Measurements from ENCODE around the gene NPTN. TPM values are rescaled to one million over a fixed set of nuclear protein-coding genes. Genes with fewer than 3 reads are reported as not detected.

NPTN gene
- polyA plus RNA-seq, 3 donors: 86.5 to 137 (median 88.0) TPM

- intact Hi-C loops (cut with micrococcal nuclease): no loop called here
- Mint-ChIP-seq H3K9me3 (no peaks in the 10 kb centered on the region), H3K27ac (no peak overlapping the region)
Measured at GRCh38 chr15:73541479-73541878, 91.7 kb downstream of the NPTN start.

DNA sequence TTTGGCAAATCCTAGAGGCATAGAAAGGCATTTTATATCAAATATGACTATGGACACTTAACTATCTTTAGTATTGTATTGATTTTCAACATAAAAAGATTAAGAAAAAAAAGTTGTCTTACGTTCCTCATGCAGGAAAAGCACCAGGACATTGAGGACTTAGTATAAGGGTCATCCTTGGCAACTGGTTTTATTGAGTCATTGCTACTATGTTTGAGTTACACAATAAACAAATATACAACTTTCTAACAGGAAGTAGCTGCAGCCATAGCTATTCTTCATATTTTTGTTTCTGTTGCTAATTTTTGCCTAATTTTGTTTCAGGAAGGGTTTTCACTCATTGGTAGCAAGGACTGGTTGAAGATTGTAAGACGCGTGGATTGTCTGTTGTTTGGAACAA is 93.0 kb downstream of the NPTN start:
- Mint-ChIP-seq H3K9me3 (no peaks in the 10 kb centered on the region), H3K27ac (peak overlapping the region in 2 of 7 donors; percentile 19)
- no peak overlapping the region for H2AFZ ChIP-seq (ENCODE audit: insufficient read depth, low read depth, low read length, poor library complexity, severe bottlenecking)

More at GRCh38 chr15:73541479-73541878, 91.7 kb downstream of the NPTN start:
- no peaks in the 10 kb centered on the region for H3K36me3 ChIP-seq (replicated peaks in 1 of 2; ENCODE audit: control insufficient read depth in 1 of 2, insufficient read depth in 2 of 2, low read length in 2 of 2)
- peaks cover 0 to 3% of the 10 kb centered on the region in 2 donors for H3K27me3 ChIP-seq (ENCODE audit: control insufficient read depth in 2 of 2, insufficient read depth in 2 of 2, low read length in 2 of 2)
- H4K20me1 ChIP-seq (ENCODE audit: insufficient read depth, low read length): no peaks in the 10 kb centered on the region
- TF ChIP-seq CTCF (IDR thresholded peaks at IDR 0.05): no peak
- no peak overlapping the region for H3K4me3 ChIP-seq (replicated peaks in 1 of 3; ENCODE audit: low read depth in 2 of 3, low read length in 3 of 3)
- no peak overlapping the region for H3K4me2 ChIP-seq (replicated peaks; ENCODE audit: extremely low read depth, low read length, poor library complexity, severe bottlenecking)
- H3K9me3 ChIP-seq (replicated peaks in 1 of 2; ENCODE audit: control insufficient read depth in 1 of 2, insufficient read depth in 1 of 2, low read length in 2 of 2): no peaks in the 10 kb centered on the region
- H3K4me1 ChIP-seq (ENCODE audit: control insufficient read depth in 1 of 2, insufficient read depth in 2 of 2, low read length in 2 of 2): peaks cover 10 to 11% of the 10 kb centered on the region in 2 donors
- Mint-ChIP-seq H3K36me3 (peaks cover 0 to 4% of the 10 kb centered on the region in 2 donors), H3K4me1 (peaks cover 10% of the 10 kb centered on the region), H3K27me3 (ENCODE audit: low read depth in 3 of 3) (peaks cover 0 to 7% (median 2%) of the 10 kb centered on the region in 3 donors), H3K4me3 (no peak overlapping the region)
- DNase-seq: no peak
- no peak overlapping the region for H3K27ac ChIP-seq (ENCODE audit: low read depth in 1 of 2, low read length in 2 of 2)
- H3K79me2 ChIP-seq (ENCODE audit: insufficient read depth, low read length): no peaks in the 10 kb centered on the region
- H2AFZ ChIP-seq (ENCODE audit: insufficient read depth, low read depth, low read length, poor library complexity, severe bottlenecking): no peak overlapping the region
- H3K9ac ChIP-seq (ENCODE audit: insufficient read depth, low read length, poor library complexity, severe bottlenecking): no peak overlapping the region

More for the DNA sequence above, 93.0 kb downstream of the NPTN start:
- no peak for TF ChIP-seq CTCF (IDR thresholded peaks at IDR 0.05)
- Histone ChIP-seq H3K4me2 (replicated peaks; ENCODE audit: extremely low read depth, low read length, poor library complexity, severe bottlenecking) (no peak overlapping the region), H3K36me3 (replicated peaks in 1 of 2; ENCODE audit: control insufficient read depth in 1 of 2, insufficient read depth in 2 of 2, low read length in 2 of 2) (no peaks in the 10 kb centered on the region), H3K9ac (ENCODE audit: insufficient read depth, low read length, poor library complexity, severe bottlenecking) (no peak overlapping the region), H3K27me3 (ENCODE audit: control insufficient read depth in 2 of 2, insufficient read depth in 2 of 2, low read length in 2 of 2) (peaks cover 0 to 6% of the 10 kb centered on the region in 2 donors), H3K79me2 (ENCODE audit: insufficient read depth, low read length) (no peaks in the 10 kb centered on the region), H3K9me3 (replicated peaks in 1 of 2; ENCODE audit: control insufficient read depth in 1 of 2, insufficient read depth in 1 of 2, low read length in 2 of 2) (no peaks in the 10 kb centered on the region), H3K4me1 (ENCODE audit: control insufficient read depth in 1 of 2, insufficient read depth in 2 of 2, low read length in 2 of 2) (peaks cover 10 to 11% of the 10 kb centered on the region in 2 donors), H4K20me1 (ENCODE audit: insufficient read depth, low read length) (no peaks in the 10 kb centered on the region), H3K4me3 (replicated peaks in 1 of 3; ENCODE audit: low read depth in 2 of 3, low read length in 3 of 3) (no peak overlapping the region), H3K27ac (ENCODE audit: low read depth in 1 of 2, low read length in 2 of 2) (no peak overlapping the region)
- Mint-ChIP-seq H3K4me1 (peaks cover 10% of the 10 kb centered on the region), H3K36me3 (peaks cover 0 to 2% of the 10 kb centered on the region in 2 donors), H3K4me3 (no peak overlapping the region), H3K27me3 (ENCODE audit: low read depth in 3 of 3) (peaks cover 0 to 11% (median 2%) of the 10 kb centered on the region in 3 donors)
- peak in 2 of 3 donors; percentile 27 to 43 for DNase-seq
- intact Hi-C loops (cut with micrococcal nuclease): no loop called here
- WGBS (ENCODE audit: insufficient coverage): no CpG with 5 or more reads among the region's 3 CpGs

Data from CD14-positive monocyte (primary cell).